ENCODE data around the gene HAO2.
"Not testable (repeated sequence)": the region's sequence is repeated elsewhere in the genome, so short reads cannot be mapped to it uniquely, and the experiment has no call there.

HAO2 gene

GRCh38 chr1:119375366-119375765 lies 6.8 kb downstream of the HAO2 start:
- no peak for TF ChIP-seq POLR2A (IDR thresholded peaks at IDR 0.05; ENCODE audit: extremely low read depth, insufficient read length)
- no peak for TF ChIP-seq CTCF (IDR thresholded peaks at IDR 0.05; ENCODE audit: low read depth, low read length)
- TF ChIP-seq MYC (IDR thresholded peaks at IDR 0.05; ENCODE audit: low read depth, low read length) = no peak
- TF ChIP-seq MAX (IDR thresholded peaks at IDR 0.05; ENCODE audit: low read depth, low read length) = no peak
- no peak for DNase-seq (ENCODE audit: low read depth)
- no peak overlapping the region for H3K4me3 ChIP-seq (ENCODE audit: low read depth, low read length)

GRCh38 chr1:119376594-119376993 lies 8.0 kb downstream of the HAO2 start:
- H3K4me3 ChIP-seq (ENCODE audit: low read depth, low read length) = no peak overlapping the region
- TF ChIP-seq POLR2A (IDR thresholded peaks at IDR 0.05; ENCODE audit: extremely low read depth, insufficient read length) (no peak), MYC (IDR thresholded peaks at IDR 0.05; ENCODE audit: low read depth, low read length) (no peak), CTCF (IDR thresholded peaks at IDR 0.05; ENCODE audit: low read depth, low read length) (no peak), MAX (IDR thresholded peaks at IDR 0.05; ENCODE audit: low read depth, low read length) (no peak)
- no peak for DNase-seq (ENCODE audit: low read depth)

GRCh38 chr1:119377594-119377993 lies 9.0 kb downstream of the HAO2 start:
- H3K4me3 ChIP-seq (ENCODE audit: low read depth, low read length); DNase-seq (ENCODE audit: low read depth): not testable (repeated sequence)

- DNase-seq (ENCODE audit: low read depth) = no peak
- H3K4me3 ChIP-seq (ENCODE audit: low read depth, low read length) = no peak overlapping the region
- no peak for TF ChIP-seq MAX (IDR thresholded peaks at IDR 0.05; ENCODE audit: low read depth, low read length)
- TF ChIP-seq CTCF (IDR thresholded peaks at IDR 0.05; ENCODE audit: low read depth, low read length) = no peak
- no peak for TF ChIP-seq POLR2A (IDR thresholded peaks at IDR 0.05; ENCODE audit: extremely low read depth, insufficient read length)
- TF ChIP-seq MYC (IDR thresholded peaks at IDR 0.05; ENCODE audit: low read depth, low read length) = no peak
Measured at GRCh38 chr1:119379117-119379516, 10.5 kb downstream of the HAO2 start.

- no peak overlapping the region for H3K4me3 ChIP-seq (ENCODE audit: low read depth, low read length)
- no peak for DNase-seq (ENCODE audit: low read depth)
- TF ChIP-seq MAX (IDR thresholded peaks at IDR 0.05; ENCODE audit: low read depth, low read length) (no peak), CTCF (IDR thresholded peaks at IDR 0.05; ENCODE audit: low read depth, low read length) (no peak), POLR2A (IDR thresholded peaks at IDR 0.05; ENCODE audit: extremely low read depth, insufficient read length) (no peak), MYC (IDR thresholded peaks at IDR 0.05; ENCODE audit: low read depth, low read length) (no peak)
Measured at GRCh38 chr1:119380304-119380703, 11.7 kb downstream of the HAO2 start.

- TF ChIP-seq CTCF (IDR thresholded peaks at IDR 0.05; ENCODE audit: low read depth, low read length) (no peak), POLR2A (IDR thresholded peaks at IDR 0.05; ENCODE audit: extremely low read depth, insufficient read length) (no peak), MYC (IDR thresholded peaks at IDR 0.05; ENCODE audit: low read depth, low read length) (no peak), MAX (IDR thresholded peaks at IDR 0.05; ENCODE audit: low read depth, low read length) (no peak)
- no peak overlapping the region for H3K4me3 ChIP-seq (ENCODE audit: low read depth, low read length)
- no peak for DNase-seq (ENCODE audit: low read depth)
Measured at GRCh38 chr1:119380983-119381662, 12.5 kb downstream of the HAO2 start.
